HG03103 (cell line): ENCODE data around the gene COQ6.
"Not testable (repeated sequence)": the region's sequence is repeated elsewhere in the genome, so short reads cannot be mapped to it uniquely, and the experiment has no call there.

Experiments used
- ATAC-seq: cut with Tn5 transposase; IDR thresholded peaks from one replicate; pipeline ENCODE4 v1.9.1; 2021; ENCODE audit warnings: low read depth; ENCODE audit not compliant: unreplicated experiment

Gene COQ6

GRCh38 chr14:73976125-73976524 lies 26.0 kb downstream of the COQ6 start:
- no peak for ATAC-seq

GRCh38 chr14:73977896-73978295 lies 27.8 kb downstream of the COQ6 start:
- no peak for ATAC-seq

DNA sequence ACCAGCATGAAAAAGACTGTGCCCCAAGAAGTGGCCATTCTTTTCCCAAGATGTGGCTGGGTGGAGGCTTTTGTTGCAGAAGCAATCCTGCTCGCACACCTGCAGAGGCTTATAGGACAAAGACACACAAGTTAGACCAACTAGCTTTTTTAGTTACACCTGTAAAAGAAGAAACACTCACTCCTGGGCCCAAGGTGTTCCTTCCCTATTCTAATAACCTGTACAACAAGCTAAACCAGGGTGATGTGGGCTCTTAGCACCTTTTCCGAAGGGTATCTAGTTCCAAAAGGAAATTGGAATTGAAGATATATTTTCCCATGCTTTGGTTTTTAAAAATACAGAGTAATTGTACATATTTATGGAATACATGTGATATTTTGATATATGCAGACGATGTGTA lies 38.0 kb downstream of the COQ6 start:
- ATAC-seq = no peak

GRCh38 chr14:73988656-73989055 lies 38.6 kb downstream of the COQ6 start:
- not testable (repeated sequence) for ATAC-seq

DNA sequence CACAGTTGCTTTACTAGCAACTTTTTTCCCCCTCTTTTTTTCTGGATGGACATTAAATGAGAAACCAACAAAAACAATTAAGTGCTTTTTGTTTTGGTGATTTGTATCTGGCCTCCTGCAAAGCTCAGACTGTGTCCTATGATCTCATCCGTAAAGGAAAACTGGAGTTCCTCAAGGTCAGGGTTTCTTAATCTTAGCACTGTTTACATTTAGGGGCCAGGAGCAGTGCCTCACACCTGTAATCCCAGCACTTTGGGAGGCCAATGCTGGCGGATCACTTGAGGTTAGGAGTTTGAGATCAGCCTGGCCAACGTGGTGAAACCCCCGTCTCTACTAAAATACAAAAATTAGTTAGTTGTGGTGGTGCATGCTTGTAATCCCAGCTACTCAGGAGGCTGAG lies 41.0 kb downstream of the COQ6 start:
- ATAC-seq = no peak

DNA sequence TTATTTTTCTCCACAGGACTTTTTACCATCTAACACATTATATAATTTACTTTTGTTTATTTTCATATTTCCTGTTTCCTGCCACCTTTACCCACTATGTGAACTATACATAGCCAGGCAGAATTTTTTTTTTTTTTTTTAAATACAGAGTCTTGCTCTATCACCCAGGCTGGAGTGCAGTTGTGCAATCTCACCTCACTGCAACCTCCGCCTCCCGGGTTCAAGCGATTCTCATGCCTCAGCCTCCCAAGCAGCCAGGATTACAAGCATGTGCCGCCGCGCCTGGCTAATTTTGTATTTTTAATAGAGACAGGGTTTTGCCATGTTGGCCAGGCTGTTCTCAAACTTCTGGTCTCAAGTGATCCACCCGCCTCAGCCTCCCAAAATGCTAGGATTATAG lies 44.8 kb downstream of the COQ6 start:
- not testable (repeated sequence) for ATAC-seq

- ATAC-seq = no peak
Measured at GRCh38 chr14:73995977-73996378, 45.9 kb downstream of the COQ6 start.

DNA sequence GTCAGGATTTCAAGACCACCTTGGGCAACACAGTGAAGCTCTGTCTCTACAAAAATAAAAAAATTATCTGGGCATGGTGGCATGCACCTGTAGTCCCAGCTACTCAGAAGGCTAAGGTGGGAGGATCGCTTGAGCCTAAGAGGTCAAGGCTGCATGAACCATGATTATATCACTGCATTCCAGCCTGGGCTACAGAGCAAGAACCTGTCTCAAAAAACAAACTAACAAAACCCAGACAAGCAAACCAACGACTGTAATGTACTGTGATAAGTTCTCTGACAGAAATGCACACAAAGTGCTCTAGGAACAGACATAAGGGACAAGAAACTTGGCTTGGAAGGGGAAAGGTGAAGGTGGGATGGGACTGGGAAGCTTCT lies 46.6 kb downstream of the COQ6 start:
- ATAC-seq = no peak

- no peak for ATAC-seq
Measured at GRCh38 chr14:73997108-73997943, 47.2 kb downstream of the COQ6 start.

- ATAC-seq = no peak
Measured at GRCh38 chr14:73997944-73998447, 47.9 kb downstream of the COQ6 start.

- ATAC-seq = no peak
Measured at GRCh38 chr14:73998726-73999125, 48.6 kb downstream of the COQ6 start.

GRCh38 chr14:74005664-74006063 lies 55.6 kb downstream of the COQ6 start:
- not testable (repeated sequence) for ATAC-seq

DNA sequence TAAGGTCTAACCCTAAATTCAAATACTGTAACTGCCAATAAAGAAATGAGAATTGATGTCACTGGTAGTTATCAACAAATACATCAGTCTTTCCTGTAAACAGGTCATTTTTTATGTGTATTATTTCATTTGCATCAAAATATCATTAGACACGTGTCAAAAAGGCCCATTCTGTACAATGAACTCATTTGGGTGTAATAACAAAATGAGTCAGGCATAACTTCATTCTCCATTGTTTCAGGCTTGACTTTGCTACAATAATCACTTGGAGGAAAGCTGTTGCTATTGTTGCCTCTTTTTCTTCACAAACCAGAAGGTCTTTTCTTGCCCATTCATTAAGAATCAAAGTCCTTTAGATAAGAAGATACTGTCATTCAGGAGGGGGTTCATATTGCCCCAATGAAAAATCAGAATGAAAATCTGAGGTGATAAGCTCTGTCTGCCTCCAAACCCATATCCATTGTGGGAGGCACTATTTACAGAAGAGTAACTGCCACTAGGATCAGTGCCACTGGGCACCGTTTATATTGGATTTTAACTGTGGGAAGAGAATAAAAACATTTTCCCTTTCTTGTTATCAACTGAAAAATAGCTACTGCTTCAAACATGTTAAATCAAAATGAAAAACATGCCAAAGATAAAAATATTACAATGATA lies 58.9 kb downstream of the COQ6 start:
- no peak for ATAC-seq
